Measurements from ENCODE around the gene NGLY1.

The NGLY1 gene

DNA sequence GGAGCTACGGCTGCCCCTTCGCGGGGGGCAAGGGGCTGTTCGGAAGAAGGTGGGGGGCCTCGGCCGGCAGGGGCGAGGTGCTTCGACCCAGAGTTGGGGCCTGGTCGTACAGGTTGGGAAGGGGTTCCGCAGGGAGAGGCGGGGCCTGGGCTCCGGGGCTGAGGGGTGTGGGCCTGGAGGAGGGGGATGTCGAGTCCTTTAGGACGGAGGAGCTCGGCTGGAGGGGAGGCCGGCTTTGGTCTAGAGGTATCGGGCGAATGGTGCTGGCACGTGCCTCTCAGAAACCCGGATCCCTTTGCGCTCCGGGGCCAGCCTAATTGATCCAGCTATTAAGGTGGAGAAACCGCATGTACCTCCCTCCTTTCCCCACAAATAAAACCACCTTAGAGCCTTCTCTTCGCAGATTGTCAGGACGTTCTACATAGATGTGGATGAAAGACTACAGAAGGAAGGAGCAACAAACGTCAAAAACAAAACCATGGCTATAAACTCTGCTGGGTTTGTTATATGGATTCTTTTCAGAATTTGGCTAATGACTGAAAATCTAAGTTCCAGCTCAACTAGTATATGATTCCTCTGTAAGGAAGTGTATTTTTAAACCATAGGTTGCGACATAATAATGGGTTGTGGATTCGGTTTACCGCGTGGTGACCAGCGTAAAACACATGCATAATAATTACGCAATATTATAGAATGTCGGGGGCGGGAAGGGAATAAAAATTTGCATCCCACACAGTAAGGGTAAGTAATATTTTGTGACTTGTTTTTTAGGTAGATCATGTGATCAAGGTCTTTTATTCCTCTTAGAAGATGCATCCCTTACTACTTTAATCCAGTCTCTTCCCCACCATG, 644 bp upstream of the NGLY1 start:
- TF ChIP-seq, protein P1, sequence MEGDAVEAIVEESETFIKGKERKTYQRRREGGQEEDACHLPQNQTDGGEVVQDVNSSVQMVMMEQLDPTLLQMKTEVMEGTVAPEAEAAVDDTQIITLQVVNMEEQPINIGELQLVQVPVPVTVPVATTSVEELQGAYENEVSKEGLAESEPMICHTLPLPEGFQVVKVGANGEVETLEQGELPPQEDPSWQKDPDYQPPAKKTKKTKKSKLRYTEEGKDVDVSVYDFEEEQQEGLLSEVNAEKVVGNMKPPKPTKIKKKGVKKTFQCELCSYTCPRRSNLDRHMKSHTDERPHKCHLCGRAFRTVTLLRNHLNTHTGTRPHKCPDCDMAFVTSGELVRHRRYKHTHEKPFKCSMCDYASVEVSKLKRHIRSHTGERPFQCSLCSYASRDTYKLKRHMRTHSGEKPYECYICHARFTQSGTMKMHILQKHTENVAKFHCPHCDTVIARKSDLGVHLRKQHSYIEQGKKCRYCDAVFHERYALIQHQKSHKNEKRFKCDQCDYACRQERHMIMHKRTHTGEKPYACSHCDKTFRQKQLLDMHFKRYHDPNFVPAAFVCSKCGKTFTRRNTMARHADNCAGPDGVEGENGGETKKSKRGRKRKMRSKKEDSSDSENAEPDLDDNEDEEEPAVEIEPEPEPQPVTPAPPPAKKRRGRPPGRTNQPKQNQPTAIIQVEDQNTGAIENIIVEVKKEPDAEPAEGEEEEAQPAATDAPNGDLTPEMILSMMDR (IDR thresholded peaks at IDR 0.05; ENCODE audit: borderline replicate concordance, insufficient read depth, low read depth, low read length), result no peak
- H3K4me3 ChIP-seq (ENCODE audit: low read depth, low read length), result peak overlapping the region; percentile 60

DNA sequence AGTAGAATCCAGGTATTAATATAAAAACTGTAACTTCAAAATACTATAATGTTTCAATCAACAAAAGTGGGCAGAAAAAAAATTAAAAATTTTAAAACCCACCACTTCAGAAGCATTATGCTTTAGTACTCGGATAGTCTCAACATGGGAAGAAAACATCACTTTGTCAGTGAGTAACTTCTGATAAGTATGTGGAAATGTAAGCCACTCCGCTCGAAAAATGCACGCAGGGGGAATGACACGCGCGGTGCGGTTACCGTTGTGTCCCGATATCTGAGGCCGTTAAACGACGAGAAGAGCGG, 656 bp downstream of the NGLY1 start:
- TF ChIP-seq, protein P1 (IDR thresholded peaks at IDR 0.05; ENCODE audit: borderline replicate concordance, insufficient read depth, low read depth, low read length), result no peak
- peak overlapping the region; percentile 74 for H3K4me3 ChIP-seq (ENCODE audit: low read depth, low read length)

DNA sequence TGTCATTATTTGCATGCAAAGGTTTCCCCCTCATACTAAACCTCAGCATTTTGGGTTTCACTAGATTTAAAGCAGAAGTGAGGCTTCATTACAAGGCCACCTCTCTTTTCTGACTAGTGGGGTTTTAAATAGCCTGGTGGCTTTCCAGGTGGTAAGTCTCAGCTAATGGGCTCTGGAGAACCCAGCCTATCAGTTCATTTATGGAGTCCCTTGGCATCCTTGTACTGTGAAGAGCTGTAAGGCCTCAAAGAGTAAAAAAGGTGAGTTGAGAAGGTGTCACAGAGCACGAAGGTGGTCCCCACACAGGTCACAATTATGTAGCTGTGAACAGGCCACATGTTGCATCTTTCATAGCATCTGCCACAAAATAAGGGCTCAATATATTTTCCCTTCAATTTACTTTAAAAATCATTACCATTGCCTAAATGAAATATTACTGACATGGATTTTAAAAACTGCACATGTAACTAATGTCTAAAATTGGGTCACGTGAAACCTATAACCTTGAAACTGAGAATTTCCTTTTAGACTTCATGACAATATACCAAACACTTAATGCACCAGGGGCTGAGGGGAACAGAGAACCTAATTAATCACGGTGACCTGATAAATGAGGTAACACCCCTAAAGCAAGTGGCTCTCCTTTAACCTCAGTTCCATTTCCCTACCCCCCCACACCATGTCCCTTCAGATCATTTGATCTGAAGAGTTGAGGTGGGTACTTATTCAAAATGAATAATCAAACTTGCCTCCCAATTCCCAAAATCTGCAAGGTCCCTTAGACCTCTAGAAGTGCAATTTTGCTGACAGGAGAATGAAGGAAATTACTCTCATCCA, 1.3 kb downstream of the NGLY1 start:
- TF ChIP-seq, protein P1 (IDR thresholded peaks at IDR 0.05; ENCODE audit: borderline replicate concordance, insufficient read depth, low read depth, low read length), result no peak
- H3K4me3 ChIP-seq (ENCODE audit: low read depth, low read length), result peak overlapping the region; percentile 74

DNA sequence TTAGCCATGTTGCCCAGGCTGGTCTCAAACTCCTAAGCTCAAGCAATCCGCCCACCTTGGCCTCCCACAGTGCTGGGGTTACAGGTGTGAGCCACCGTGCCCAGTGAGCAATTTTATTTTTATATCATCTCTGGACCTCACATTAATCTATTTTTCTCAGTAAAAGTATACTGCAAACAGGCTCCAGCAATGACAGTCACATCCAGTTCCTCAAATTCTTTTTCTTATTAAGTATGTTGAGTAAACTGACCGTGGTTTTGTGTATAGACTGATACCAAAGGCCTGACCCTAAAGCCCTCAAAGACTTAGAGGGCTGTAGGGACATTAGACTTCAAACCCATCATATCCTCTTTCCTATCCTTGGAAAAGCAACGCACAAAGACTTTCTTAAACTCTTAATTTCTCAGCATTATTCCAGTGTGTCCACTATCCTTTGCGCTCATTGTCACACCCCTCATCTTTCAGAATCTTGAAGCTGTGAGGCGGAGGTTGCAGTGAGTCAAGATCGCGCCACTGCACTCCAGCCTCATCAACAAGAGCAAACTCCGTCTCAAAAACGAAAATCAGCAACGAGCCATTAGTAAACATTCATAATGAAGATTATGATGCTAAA, 2.0 kb downstream of the NGLY1 start:
- H3K4me3 ChIP-seq (ENCODE audit: low read depth, low read length), result peak overlapping the region; percentile 40

DNA sequence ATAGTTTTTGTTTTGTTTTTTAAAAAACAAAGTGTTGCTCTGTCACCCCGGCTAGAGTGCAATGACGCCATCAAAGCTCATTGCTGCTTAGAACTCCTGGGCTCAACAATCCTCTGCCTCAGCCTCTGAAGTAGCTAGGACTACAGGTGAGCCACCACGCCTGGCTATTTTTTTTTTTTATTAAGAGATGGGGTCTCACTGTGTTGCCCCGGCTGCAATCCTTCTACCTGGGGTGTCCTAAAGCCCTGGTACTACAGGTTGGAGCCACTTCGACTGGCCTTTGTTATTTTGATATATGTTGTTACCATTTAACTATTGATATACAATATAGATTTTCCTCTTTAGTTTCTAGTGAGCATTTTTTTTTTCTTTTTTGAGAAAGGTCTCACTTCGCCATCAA, 2.6 kb downstream of the NGLY1 start:
- TF ChIP-seq, protein P1 (IDR thresholded peaks at IDR 0.05; ENCODE audit: borderline replicate concordance, insufficient read depth, low read depth, low read length), result no peak

More for the DNA sequence above, 2.0 kb downstream of the NGLY1 start:
- TF ChIP-seq, protein P1 (IDR thresholded peaks at IDR 0.05; ENCODE audit: borderline replicate concordance, insufficient read depth, low read depth, low read length), result no peak

DNA sequence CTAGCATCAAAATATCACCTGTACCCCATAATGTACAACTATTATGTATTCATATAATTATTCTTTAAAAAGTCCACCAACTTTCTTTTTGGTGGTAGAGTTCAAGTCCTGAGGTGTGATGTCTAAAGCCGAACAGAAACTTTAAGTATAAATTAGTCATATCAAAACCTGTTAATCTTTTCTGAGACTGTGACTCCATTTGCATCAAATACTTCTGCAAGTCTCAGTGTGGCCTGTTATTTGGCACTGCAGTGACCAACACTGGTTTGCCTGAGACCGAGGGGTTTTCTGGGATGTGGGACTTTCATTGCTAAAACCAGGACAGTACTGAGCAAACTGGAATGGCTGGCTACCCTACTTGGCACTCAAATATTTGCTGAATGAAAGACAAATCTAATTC, 7.3 kb downstream of the NGLY1 start:
- TF ChIP-seq, protein P1 (IDR thresholded peaks at IDR 0.05; ENCODE audit: borderline replicate concordance, insufficient read depth, low read depth, low read length), result no peak
- H3K4me3 ChIP-seq (ENCODE audit: low read depth, low read length), result no peak overlapping the region

More for the DNA sequence above, 2.6 kb downstream of the NGLY1 start:
- H3K4me3 ChIP-seq (ENCODE audit: low read depth, low read length), result no peak overlapping the region
